PC-3 (cell line): Measurements from ENCODE around the gene ANK3. TPM values are rescaled to one million over a fixed set of nuclear protein-coding genes. Genes with fewer than 3 reads are reported as not detected.

Experiments used
- ATAC-seq: fragments of 200-7000 bp; cut with Tn5 transposase; 2 replicates; pipeline ENCODE4 v1.9.1; 2020; ENCODE audit warnings: mild to moderate bottlenecking, moderate library complexity
- BruUV-seq: library from RNA; stranded (reverse); fragments of 400-500 nt; replicated peaks from 2 replicates; lab custom pipeline; 2021; lab: Mats Ljungman, UMichigan
- CTCF ChIA-PET: fragments of 300-600 bp; sonication (Branson Sonifier 250); formaldehyde crosslinking; loops from one replicate; lab custom pipeline; 2022; ENCODE audit warnings: antibody characterized with exemption; lab: Charles Lee
- POLR2A ChIA-PET: fragments of 300-600 bp; sonication (Branson Sonifier 250); formaldehyde crosslinking; loops from one replicate; lab custom pipeline; 2022; ENCODE audit warnings: antibody characterized with exemption; ENCODE audit not compliant: unreplicated experiment; lab: Charles Lee
- DNase-seq: peaks from one replicate; pipeline ENCODE4 v3.0.0-alpha.2; 2015
- H2AFZ ChIP-seq: fragments of 300-600 bp; sonication (generic); 2 replicates; pipeline ENCODE4 v1.6.0; 2016; ENCODE audit warnings: antibody characterized with exemption, low read length
- H3F3A ChIP-seq: fragments of 300-600 bp; sonication (generic); one replicate; pipeline ENCODE4 v1.6.0; 2017; ENCODE audit warnings: antibody characterized with exemption, low read length, control low read depth, mild to moderate bottlenecking; ENCODE audit not compliant: unreplicated experiment
- H3K27ac ChIP-seq: fragments of 300-600 bp; sonication (generic); 2 replicates; pipeline ENCODE4 v1.5.1; 2016; ENCODE audit warnings: mild to moderate bottlenecking, low read length
- H3K27me3 ChIP-seq: fragments of 300-600 bp; sonication (generic); 2 replicates; pipeline ENCODE4 v1.6.1; 2016; ENCODE audit warnings: low read length, mixed read lengths
- H3K36me3 ChIP-seq: fragments of 300-600 bp; sonication (generic); 2 replicates; pipeline ENCODE4 v1.6.1; 2016; ENCODE audit warnings: low read depth, mixed run types, low read length, mixed read lengths
- H3K4me1 ChIP-seq: fragments of 300-600 bp; sonication (generic); 2 replicates; pipeline ENCODE4 v1.5.1; 2016; ENCODE audit warnings: low read length; ENCODE audit not compliant: insufficient read depth
- H3K4me2 ChIP-seq: fragments of 300-600 bp; sonication (generic); 2 replicates; pipeline ENCODE4 v1.6.0; 2016; ENCODE audit warnings: low read length
- H3K4me3 ChIP-seq: fragments of 300-600 bp; sonication (generic); 2 replicates; pipeline ENCODE4 v1.5.1; 2016; ENCODE audit warnings: mild to moderate bottlenecking, low read length, mixed read lengths
- H3K79me2 ChIP-seq: fragments of 300-600 bp; sonication (generic); 2 replicates; pipeline ENCODE4 v1.6.1; 2017; ENCODE audit warnings: low read length, mixed read lengths
- H3K9ac ChIP-seq: fragments of 300-600 bp; sonication (generic); 2 replicates; pipeline ENCODE4 v1.6.0; 2016; ENCODE audit warnings: mild to moderate bottlenecking, low read length
- H3K9me2 ChIP-seq: fragments of 300-600 bp; sonication (generic); replicated peaks from 2 replicates; pipeline ENCODE4 v1.6.1; 2016; ENCODE audit warnings: mixed run types, low read length, mixed read lengths
- H3K9me3 ChIP-seq: fragments of 300-600 bp; sonication (generic); 2 replicates; pipeline ENCODE4 v1.6.1; 2016; ENCODE audit warnings: low read length, mixed read lengths
- H4K20me1 ChIP-seq: fragments of 300-600 bp; sonication (generic); 2 replicates; pipeline ENCODE4 v1.6.1; 2016; ENCODE audit warnings: low read length, mixed read lengths
- CTCF ChIP-seq: fragments of 300-600 bp; sonication (generic); conservative IDR thresholded peaks from 2 replicates; pipeline ENCODE4 v1.5.1; 2017; ENCODE audit warnings: antibody characterized with exemption, low read depth, mild to moderate bottlenecking, low read length
- EZH2 ChIP-seq: fragments of 300-600 bp; sonication (generic); IDR thresholded peaks from one replicate; pipeline ENCODE4 v1.6.1; 2017; ENCODE audit warnings: antibody characterized with exemption, mild to moderate bottlenecking, low read length; ENCODE audit not compliant: unreplicated experiment
- EZH2phosphoT487 ChIP-seq: fragments of 300-600 bp; sonication (generic); IDR thresholded peaks from 2 replicates; pipeline ENCODE4 v1.6.1; 2018; ENCODE audit warnings: mild to moderate bottlenecking, antibody characterized with exemption, low read length, borderline replicate concordance
- intact Hi-C: fragments of 100-400 bp; cut with micrococcal nuclease; formaldehyde crosslinking; loops from 2 replicates; pipeline ENCODE4 v1.9.0; 2023
- total RNA-seq: library from RNA; depleted of rRNA; stranded (reverse); fragments of >200 nt; gene quantifications from 2 replicates; pipeline ENCODE4 v1.2.3, GENCODE V29; 2014

ANK3 gene
- total RNA-seq, 1 experiment from 2014 or later, result 29.5 TPM

GRCh38 chr10:60123668-60124067 lies 266.0 kb downstream of the ANK3 start:
- DNase-seq, result peak; percentile 55
- TF ChIP-seq CTCF (no peak), EZH2phosphoT487 (no peak), EZH2 (no peak)
- peaks cover 27% of the 10 kb centered on the region for H3K4me1 ChIP-seq
- H3K4me2 ChIP-seq, result peak overlapping the region; percentile 72
- no TSS peak for BruUV-seq
- no peaks in the 10 kb centered on the region for H3K9me3 ChIP-seq
- peak; percentile 50 for ATAC-seq
- 0 out of 2 replicates have a peak overlapping the region, but pooled peaks have one; percentile 6 for H2AFZ ChIP-seq
- no peaks in the 10 kb centered on the region for H3K36me3 ChIP-seq
- H3K9me2 ChIP-seq, result no peaks in the 10 kb centered on the region
- intact Hi-C loops, result loop anchor here (1.0 kb wide), 3 partner anchors 17 to 63 kb away; no protein-coding TSS in a partner anchor
- POLR2A ChIA-PET, result no interaction called here
- H4K20me1 ChIP-seq, result no peaks in the 10 kb centered on the region
- CTCF ChIA-PET, result interaction anchor here (0.8 to 1.3 kb wide), 3 partner anchors 9 to 80 kb away, joined by 3 to 5 read pairs (median 4); no protein-coding TSS in a partner anchor
- H3K27ac ChIP-seq, result peak overlapping the region; percentile 93
- H3K27me3 ChIP-seq, result no peaks in the 10 kb centered on the region
- no peaks in the 10 kb centered on the region for H3K79me2 ChIP-seq
- peak overlapping the region; percentile 72 for H3K9ac ChIP-seq
- H3F3A ChIP-seq, result peaks cover 4% of the 10 kb centered on the region
- peak overlapping the region; percentile 23 for H3K4me3 ChIP-seq

DNA sequence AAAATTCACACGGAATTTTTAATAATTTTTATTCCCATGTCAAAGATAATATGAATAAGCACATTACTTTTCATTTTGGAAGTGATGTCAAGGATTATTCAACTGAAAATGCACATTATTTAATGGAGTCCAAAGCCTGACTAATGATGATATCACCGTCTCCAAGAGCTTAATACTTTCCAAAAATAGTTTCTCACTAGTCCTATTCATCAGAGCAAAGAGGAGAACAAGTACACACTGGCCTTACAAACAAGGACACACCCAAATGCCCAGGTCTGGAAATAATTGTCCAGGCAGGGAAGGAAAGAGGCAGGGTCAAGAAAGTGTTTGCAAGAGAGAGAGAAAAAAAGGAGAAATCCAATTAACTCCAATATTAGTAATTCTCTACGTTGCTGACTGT lies 266.5 kb downstream of the ANK3 start:
- Histone ChIP-seq H3K4me3 (peak overlapping the region; percentile 23), H4K20me1 (no peaks in the 10 kb centered on the region), H3K4me1 (peaks cover 27% of the 10 kb centered on the region), H3K9ac (peak overlapping the region; percentile 72), H3K79me2 (no peaks in the 10 kb centered on the region), H3K9me2 (no peaks in the 10 kb centered on the region), H2AFZ (0 out of 2 replicates have a peak overlapping the region, but pooled peaks have one; percentile 6), H3K4me2 (peak overlapping the region; percentile 72), H3K9me3 (no peaks in the 10 kb centered on the region), H3K27ac (peak overlapping the region; percentile 93), H3K36me3 (no peaks in the 10 kb centered on the region), H3K27me3 (no peaks in the 10 kb centered on the region), H3F3A (peaks cover 4% of the 10 kb centered on the region)
- peak; percentile 99 for DNase-seq
- BruUV-seq, result no TSS peak
- POLR2A ChIA-PET, result interaction anchor here (0.8 to 1.1 kb wide), 2 partner anchors 17 to 47 kb away, joined by 3 read pairs; no protein-coding TSS in a partner anchor
- intact Hi-C loops, result loop anchor here (1.0 kb wide), 3 partner anchors 17 to 63 kb away; no protein-coding TSS in a partner anchor
- CTCF ChIA-PET, result interaction anchor here (0.5 to 1.3 kb wide), 4 partner anchors 8 to 85 kb away, joined by 3 to 7 read pairs (median 4); no protein-coding TSS in a partner anchor
- TF ChIP-seq EZH2 (no peak), CTCF (no peak), EZH2phosphoT487 (no peak)
- ATAC-seq, result peak; percentile 99

GRCh38 chr10:60122190-60122589 lies 267.5 kb downstream of the ANK3 start:
- H3K79me2 ChIP-seq, result no peaks in the 10 kb centered on the region
- no peaks in the 10 kb centered on the region for H4K20me1 ChIP-seq
- H3K36me3 ChIP-seq, result no peaks in the 10 kb centered on the region
- TF ChIP-seq EZH2 (no peak), CTCF (no peak), EZH2phosphoT487 (no peak)
- CTCF ChIA-PET, result interaction anchor here (0.6 kb wide), 1 partner anchor 514 kb away, joined by 3 read pairs; no protein-coding TSS in a partner anchor
- no peak for ATAC-seq
- H2AFZ ChIP-seq, result no peak overlapping the region
- intact Hi-C loops, result no loop called here
- 0 out of 2 replicates have a peak overlapping the region, but pooled peaks have one; percentile 52 for H3K4me2 ChIP-seq
- H3K4me1 ChIP-seq, result peaks cover 27% of the 10 kb centered on the region
- no peaks in the 10 kb centered on the region for H3K9me3 ChIP-seq
- peak overlapping the region; percentile 65; the same call in 1 of the 2 replicates for H3K9ac ChIP-seq
- peak overlapping the region; percentile 93 for H3K27ac ChIP-seq
- H3K27me3 ChIP-seq, result no peaks in the 10 kb centered on the region
- peaks cover 4% of the 10 kb centered on the region for H3F3A ChIP-seq
- no peaks in the 10 kb centered on the region for H3K9me2 ChIP-seq
- BruUV-seq, result no TSS peak
- POLR2A ChIA-PET, result interaction anchor here (1.1 kb wide), 1 partner anchor 18 kb away, joined by 3 read pairs; no protein-coding TSS in a partner anchor
- DNase-seq, result no peak
- H3K4me3 ChIP-seq, result no peak overlapping the region
